K562 (cell line): ENCODE data around the gene NEK5. TPM values are rescaled to one million over a fixed set of nuclear protein-coding genes. Genes with fewer than 3 reads are reported as not detected.

Experiments
- CHCHD3 ChIP-seq: fragments of 250-450 bp; sonication (Bioruptor Pico); IDR thresholded peaks from 2 replicates; pipeline ENCODE4 v2.1.2; 2022; ENCODE audit warnings: mild to moderate bottlenecking
- HDAC6 ChIP-seq: IDR thresholded peaks from 2 replicates; pipeline ENCODE4 v1.6.1; 2012; ENCODE audit warnings: low read depth, mild to moderate bottlenecking, control low read depth, inconsistent platforms, low read length, moderate library complexity
- KDM5B ChIP-seq: fragments of 200-600 bp; sonication (generic); IDR thresholded peaks from 2 replicates; pipeline ENCODE4 v1.6.1; 2012; ENCODE audit warnings: low read depth, mild to moderate bottlenecking, moderate library complexity, low read length, control low read depth, inconsistent platforms; ENCODE audit not compliant: insufficient replicate concordance
- MCM2 ChIP-seq: fragments of 450-650 bp; IDR thresholded peaks from 2 replicates; pipeline ENCODE4 v1.6.1; 2017; ENCODE audit warnings: low read depth, mild to moderate bottlenecking
- MYNN ChIP-seq, 2 experiments: sonication (generic); formaldehyde crosslinking in 1 of 2; IDR thresholded peaks; 2 replicates each; pipeline versions ENCODE4 v1.5.0 to v1.6.1; 2016 to 2020; ENCODE audit warnings: antibody characterized with exemption in 1 of 2, missing genetic modification reagents in 1 of 2
- NFXL1 ChIP-seq: fragments of 450-650 bp; formaldehyde crosslinking; IDR thresholded peaks from 2 replicates; pipeline ENCODE4 v1.4.0; 2021; ENCODE audit warnings: mild to moderate bottlenecking
- TEAD4 ChIP-seq, 2 experiments: sonication (generic) in 1 of 2; formaldehyde crosslinking in 1 of 2; IDR thresholded peaks; 2 replicates each; pipeline versions ENCODE4 v1.6.1 to v1.8.0; 2012 to 2022; ENCODE audit warnings: borderline replicate concordance in 1 of 2, inconsistent platforms in 1 of 2, low read length in 1 of 2, mild to moderate bottlenecking in 1 of 2, missing genetic modification reagents in 1 of 2
- ZNF586 ChIP-seq: fragments of 450-650 bp; formaldehyde crosslinking; conservative IDR thresholded peaks from 2 replicates; pipeline ENCODE4 v1.4.0; 2020; ENCODE audit warnings: mild to moderate bottlenecking, moderate library complexity
- polyA plus RNA-seq, 8 experiments: library from polyadenylated mRNA; depleted of rRNA in 4 of 8; stranded (reverse) in 5 of 8; unstranded in 3 of 8; fragments of >200 nt; fragmentation: Nextera tagmentation in 2 of 8; fragmentation: Illumina TruSeq in 1 of 8; extraction: Ambion mirVana in 2 of 8; extraction: Trizol in 1 of 8; gene quantifications; 2 replicates each; pipeline versions ENCODE4 v1.2.1 to v1.2.3, GENCODE V29; 2011 to 2014; ENCODE audit warnings: inconsistent platforms in 1 of 8, missing spikeins in 1 of 8
- total RNA-seq, 7 experiments: library from RNA; depleted of rRNA in 6 of 7; stranded (reverse); fragments of >200 nt in 6 of 7; fragmentation: Illumina TruSeq in 2 of 7; extraction: Trizol in 2 of 7; gene quantifications; 2 replicates each; pipeline versions ENCODE4 v1.2.1 to v1.2.3, GENCODE V29; 2011 to 2021; ENCODE audit warnings: low replicate concordance in 1 of 7
- TF ChIP-seq, protein P1 (sequence below): fragments of 450-650 bp; IDR thresholded peaks from 2 replicates; pipeline ENCODE4 v1.6.1; 2016; ENCODE audit warnings: mild to moderate bottlenecking, moderate library complexity
- TF ChIP-seq, protein P2 (sequence below), 2 experiments: IDR thresholded peaks; 2 replicates each; pipeline ENCODE4 v1.6.1; 2011; ENCODE audit warnings: borderline replicate concordance in 1 of 2, control low read depth in 1 of 2, low read depth in 1 of 2, low read length in 1 of 2, mild to moderate bottlenecking in 1 of 2, mixed read lengths in 1 of 2, moderate library complexity in 1 of 2; ENCODE audit not compliant: insufficient read depth in 1 of 2, insufficient read length in 1 of 2, poor library complexity in 1 of 2, severe bottlenecking in 1 of 2; ENCODE audit errors: extremely low read depth in 1 of 2

NEK5 gene
- total and polyA plus RNA-seq, 9 of the 15 experiments (the other 6 are each of a cell fraction or from before 2014, with no cell fraction given), result 0.09 to 0.44 (median 0.33) TPM

DNA sequence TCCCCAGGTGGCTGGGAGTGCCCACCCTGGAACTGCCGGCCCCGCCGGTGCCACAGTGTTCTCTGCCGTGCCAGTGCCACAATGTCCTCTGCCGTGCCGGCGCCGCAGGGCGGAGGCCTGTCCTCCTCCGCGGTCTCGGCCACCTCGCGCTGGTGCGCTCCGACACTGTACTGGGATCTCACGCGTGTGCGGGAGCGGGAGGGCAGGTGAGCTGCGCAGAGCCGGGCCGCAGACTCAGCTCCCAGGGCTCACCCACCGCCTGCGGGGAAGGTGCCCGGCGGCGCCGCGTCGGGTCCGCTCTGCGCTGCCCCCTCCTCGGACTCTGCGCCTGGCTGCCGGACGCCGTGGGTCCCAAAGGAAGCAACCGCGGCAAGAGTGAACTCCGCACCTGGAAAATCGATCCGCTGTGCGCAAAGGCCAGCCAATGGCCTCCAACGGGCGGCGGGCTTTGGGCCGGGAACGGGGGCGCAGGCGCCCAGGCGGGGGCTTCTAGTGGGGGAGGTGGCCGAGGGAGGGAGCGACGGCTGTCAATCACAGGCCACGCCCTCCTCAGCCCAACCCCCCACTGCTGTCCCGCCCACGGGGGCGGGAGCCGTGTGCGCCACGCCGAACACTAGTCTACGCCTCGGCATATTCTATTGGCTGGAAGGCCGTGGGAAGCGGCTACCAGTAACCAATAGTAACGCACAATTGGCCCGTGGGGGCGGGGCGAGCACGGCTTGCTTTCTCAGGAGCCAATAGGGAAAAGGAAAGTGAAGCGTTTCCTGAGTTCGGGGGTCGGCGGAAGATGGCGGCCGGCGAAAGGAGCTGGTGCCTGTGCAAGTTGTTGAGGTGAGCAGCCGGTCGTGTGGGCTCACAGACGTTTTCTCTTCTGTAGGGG, 117.0 kb downstream of the NEK5 start, which contains the start of gene ALG11 (continued):
- TF ChIP-seq HDAC6 (no peak), MCM2 (no peak), KDM5B (peak; percentile 76), CHCHD3 (CRISPR knock-in tag) (no peak; the same call in 1 of the 2 replicates), ZNF586 (CRISPR knock-in tag) (no peak), MYNN (IDR thresholded peaks at IDR 0.05) (no peak), MYNN (CRISPR knock-in tag; IDR thresholded peaks at IDR 0.05) (no peak), TEAD4 (IDR thresholded peaks at IDR 0.05; ENCODE audit: low read length) (no peak), TEAD4 (CRISPR knock-in tag; IDR thresholded peaks at IDR 0.05; ENCODE audit: borderline replicate concordance) (no peak), NFXL1 (CRISPR knock-in tag) (no peak)
- TF ChIP-seq, protein P1, sequence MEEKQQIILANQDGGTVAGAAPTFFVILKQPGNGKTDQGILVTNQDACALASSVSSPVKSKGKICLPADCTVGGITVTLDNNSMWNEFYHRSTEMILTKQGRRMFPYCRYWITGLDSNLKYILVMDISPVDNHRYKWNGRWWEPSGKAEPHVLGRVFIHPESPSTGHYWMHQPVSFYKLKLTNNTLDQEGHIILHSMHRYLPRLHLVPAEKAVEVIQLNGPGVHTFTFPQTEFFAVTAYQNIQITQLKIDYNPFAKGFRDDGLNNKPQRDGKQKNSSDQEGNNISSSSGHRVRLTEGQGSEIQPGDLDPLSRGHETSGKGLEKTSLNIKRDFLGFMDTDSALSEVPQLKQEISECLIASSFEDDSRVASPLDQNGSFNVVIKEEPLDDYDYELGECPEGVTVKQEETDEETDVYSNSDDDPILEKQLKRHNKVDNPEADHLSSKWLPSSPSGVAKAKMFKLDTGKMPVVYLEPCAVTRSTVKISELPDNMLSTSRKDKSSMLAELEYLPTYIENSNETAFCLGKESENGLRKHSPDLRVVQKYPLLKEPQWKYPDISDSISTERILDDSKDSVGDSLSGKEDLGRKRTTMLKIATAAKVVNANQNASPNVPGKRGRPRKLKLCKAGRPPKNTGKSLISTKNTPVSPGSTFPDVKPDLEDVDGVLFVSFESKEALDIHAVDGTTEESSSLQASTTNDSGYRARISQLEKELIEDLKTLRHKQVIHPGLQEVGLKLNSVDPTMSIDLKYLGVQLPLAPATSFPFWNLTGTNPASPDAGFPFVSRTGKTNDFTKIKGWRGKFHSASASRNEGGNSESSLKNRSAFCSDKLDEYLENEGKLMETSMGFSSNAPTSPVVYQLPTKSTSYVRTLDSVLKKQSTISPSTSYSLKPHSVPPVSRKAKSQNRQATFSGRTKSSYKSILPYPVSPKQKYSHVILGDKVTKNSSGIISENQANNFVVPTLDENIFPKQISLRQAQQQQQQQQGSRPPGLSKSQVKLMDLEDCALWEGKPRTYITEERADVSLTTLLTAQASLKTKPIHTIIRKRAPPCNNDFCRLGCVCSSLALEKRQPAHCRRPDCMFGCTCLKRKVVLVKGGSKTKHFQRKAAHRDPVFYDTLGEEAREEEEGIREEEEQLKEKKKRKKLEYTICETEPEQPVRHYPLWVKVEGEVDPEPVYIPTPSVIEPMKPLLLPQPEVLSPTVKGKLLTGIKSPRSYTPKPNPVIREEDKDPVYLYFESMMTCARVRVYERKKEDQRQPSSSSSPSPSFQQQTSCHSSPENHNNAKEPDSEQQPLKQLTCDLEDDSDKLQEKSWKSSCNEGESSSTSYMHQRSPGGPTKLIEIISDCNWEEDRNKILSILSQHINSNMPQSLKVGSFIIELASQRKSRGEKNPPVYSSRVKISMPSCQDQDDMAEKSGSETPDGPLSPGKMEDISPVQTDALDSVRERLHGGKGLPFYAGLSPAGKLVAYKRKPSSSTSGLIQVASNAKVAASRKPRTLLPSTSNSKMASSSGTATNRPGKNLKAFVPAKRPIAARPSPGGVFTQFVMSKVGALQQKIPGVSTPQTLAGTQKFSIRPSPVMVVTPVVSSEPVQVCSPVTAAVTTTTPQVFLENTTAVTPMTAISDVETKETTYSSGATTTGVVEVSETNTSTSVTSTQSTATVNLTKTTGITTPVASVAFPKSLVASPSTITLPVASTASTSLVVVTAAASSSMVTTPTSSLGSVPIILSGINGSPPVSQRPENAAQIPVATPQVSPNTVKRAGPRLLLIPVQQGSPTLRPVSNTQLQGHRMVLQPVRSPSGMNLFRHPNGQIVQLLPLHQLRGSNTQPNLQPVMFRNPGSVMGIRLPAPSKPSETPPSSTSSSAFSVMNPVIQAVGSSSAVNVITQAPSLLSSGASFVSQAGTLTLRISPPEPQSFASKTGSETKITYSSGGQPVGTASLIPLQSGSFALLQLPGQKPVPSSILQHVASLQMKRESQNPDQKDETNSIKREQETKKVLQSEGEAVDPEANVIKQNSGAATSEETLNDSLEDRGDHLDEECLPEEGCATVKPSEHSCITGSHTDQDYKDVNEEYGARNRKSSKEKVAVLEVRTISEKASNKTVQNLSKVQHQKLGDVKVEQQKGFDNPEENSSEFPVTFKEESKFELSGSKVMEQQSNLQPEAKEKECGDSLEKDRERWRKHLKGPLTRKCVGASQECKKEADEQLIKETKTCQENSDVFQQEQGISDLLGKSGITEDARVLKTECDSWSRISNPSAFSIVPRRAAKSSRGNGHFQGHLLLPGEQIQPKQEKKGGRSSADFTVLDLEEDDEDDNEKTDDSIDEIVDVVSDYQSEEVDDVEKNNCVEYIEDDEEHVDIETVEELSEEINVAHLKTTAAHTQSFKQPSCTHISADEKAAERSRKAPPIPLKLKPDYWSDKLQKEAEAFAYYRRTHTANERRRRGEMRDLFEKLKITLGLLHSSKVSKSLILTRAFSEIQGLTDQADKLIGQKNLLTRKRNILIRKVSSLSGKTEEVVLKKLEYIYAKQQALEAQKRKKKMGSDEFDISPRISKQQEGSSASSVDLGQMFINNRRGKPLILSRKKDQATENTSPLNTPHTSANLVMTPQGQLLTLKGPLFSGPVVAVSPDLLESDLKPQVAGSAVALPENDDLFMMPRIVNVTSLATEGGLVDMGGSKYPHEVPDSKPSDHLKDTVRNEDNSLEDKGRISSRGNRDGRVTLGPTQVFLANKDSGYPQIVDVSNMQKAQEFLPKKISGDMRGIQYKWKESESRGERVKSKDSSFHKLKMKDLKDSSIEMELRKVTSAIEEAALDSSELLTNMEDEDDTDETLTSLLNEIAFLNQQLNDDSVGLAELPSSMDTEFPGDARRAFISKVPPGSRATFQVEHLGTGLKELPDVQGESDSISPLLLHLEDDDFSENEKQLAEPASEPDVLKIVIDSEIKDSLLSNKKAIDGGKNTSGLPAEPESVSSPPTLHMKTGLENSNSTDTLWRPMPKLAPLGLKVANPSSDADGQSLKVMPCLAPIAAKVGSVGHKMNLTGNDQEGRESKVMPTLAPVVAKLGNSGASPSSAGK, result peak; percentile 60
- TF ChIP-seq, protein P2, sequence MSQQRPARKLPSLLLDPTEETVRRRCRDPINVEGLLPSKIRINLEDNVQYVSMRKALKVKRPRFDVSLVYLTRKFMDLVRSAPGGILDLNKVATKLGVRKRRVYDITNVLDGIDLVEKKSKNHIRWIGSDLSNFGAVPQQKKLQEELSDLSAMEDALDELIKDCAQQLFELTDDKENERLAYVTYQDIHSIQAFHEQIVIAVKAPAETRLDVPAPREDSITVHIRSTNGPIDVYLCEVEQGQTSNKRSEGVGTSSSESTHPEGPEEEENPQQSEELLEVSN (IDR thresholded peaks at IDR 0.05; ENCODE audit: borderline replicate concordance in 1 of 2, extremely low read depth in 1 of 2, insufficient read depth in 1 of 2, insufficient read length in 1 of 2, low read depth in 1 of 2, low read length in 1 of 2, poor library complexity in 1 of 2, severe bottlenecking in 1 of 2), result peak; percentile 61 to 62
